GM18519 (cell line): ENCODE results near the gene IL24.

ENCODE experiments used
- ATAC-seq: cut with Tn5 transposase; IDR thresholded peaks from one replicate; pipeline ENCODE4 v1.9.1; 2021; ENCODE audit warnings: mild to moderate bottlenecking, moderate library complexity; ENCODE audit not compliant: unreplicated experiment, low FRiP score

The IL24 gene

DNA sequence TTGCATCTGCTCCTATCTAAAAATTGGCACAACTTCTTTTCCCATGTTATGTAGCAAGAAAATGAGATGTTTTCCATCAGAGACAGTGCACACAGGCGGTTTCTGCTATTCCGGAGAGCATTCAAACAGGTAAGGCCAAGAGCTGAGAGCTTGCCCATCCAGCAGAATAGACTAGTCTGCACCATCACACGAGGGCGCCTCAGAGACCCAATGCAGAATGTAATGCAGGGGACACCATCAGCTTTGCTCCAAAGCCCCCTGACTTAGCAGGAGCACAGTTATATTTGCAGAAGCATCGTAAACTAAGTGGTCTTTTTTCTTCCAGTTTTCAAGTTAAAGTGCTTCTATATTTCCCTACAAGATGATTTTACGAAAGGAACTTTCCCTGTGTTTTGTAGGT, 4.7 kb downstream of the IL24 start:
- no peak for ATAC-seq

DNA sequence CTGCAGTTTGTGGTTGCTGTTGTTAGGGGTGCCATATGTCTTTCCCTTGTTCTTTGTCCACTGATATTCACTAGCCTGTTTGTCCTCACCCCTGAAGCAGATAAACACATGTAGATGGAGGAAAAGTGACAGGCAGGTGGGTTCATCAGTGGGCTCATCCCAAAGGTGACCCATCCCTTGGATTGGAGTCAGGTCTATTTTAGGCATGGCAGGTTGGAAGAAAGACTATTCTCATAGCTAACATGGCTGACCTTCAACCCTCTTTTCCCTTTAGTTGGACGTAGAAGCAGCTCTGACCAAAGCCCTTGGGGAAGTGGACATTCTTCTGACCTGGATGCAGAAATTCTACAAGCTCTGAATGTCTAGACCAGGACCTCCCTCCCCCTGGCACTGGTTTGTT, 5.5 kb downstream of the IL24 start:
- no peak for ATAC-seq

DNA sequence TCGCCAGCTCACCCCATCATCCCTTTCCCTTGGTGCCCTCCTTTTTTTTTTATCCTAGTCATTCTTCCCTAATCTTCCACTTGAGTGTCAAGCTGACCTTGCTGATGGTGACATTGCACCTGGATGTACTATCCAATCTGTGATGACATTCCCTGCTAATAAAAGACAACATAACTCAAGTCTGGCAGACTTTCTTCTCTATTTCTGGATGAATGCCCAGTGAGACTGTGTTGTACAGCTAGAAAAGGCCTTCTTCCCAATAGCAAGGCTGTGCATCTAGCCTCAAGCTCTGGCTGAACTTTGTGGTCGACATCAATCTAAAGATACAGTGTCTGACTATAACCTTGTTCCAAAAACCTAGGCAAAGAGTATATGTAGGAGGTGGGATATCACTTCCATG, 6.4 kb downstream of the IL24 start:
- ATAC-seq = no peak

DNA sequence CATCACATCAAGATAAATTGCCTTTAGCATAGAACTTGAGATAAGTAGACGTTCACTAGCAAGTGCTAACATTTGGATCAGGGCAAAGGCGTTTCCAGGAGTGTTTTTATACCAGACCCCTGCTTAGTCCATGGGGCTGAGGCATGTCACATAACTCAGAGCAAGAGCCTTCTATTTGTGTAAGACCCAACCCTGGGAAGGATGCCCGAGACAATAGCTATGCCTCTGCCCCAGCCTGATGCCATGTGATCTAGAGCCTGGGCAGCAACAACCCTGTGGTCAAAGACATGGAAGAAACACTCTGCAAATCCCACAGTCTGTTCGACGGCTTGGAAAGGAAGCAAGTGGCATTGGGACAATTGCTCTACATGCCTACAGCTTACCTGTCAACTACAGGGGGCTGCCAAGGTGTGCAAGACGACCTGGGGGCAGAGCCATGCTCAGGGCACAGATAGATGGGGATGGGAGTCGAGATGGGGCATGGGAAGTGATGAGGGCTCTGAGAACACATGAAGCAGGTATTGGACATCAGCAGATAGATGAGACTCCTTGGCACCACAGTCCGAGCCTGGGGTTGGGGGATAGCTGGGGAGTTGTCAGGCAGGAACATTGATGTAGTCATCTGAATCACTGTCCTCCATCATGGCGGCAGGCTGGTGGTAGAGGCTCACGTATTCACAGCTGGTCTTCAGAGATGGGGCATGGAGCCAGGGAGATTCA, 7.3 kb downstream of the IL24 start:
- no peak for ATAC-seq

DNA sequence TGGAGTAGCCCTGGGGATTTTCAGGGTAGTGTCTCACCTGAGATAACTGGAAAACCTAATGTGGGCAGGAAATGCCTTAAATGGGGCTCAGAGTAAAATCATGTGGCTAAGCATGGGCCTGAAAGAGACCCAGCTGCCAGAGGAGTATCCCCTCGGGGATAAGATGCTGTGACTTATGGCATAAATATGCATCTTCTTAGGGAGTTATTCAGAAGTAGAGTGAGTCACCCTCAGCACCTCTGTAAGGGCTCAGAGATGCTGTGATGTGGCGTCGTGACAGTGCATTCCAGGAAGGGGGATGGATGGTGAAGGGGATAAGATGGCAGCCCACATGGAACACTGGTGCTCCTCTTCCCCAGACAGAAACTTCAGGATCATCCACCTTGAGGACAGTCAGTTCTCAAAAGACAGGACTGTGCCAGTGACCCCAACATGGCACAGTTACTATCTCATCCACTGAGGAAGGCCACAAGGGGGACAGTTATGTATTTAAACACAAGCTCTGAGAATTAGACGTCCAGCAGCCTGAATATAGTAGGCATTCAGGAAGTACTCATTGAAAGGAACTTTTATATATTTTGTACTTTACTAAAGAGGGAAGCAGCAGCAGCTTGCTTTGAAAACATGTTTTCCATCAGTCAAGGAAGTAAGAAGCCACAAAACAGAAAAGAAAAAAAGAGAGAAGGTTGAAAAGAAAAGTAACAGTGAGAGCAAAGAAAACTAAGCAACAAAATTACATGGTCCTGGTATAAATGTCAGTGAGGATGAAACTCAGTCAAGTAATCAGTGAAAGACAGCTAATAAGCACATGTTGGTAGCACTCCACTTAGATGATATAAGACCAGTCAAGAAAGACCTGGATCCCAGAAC, 8.3 kb downstream of the IL24 start:
- ATAC-seq = no peak

DNA sequence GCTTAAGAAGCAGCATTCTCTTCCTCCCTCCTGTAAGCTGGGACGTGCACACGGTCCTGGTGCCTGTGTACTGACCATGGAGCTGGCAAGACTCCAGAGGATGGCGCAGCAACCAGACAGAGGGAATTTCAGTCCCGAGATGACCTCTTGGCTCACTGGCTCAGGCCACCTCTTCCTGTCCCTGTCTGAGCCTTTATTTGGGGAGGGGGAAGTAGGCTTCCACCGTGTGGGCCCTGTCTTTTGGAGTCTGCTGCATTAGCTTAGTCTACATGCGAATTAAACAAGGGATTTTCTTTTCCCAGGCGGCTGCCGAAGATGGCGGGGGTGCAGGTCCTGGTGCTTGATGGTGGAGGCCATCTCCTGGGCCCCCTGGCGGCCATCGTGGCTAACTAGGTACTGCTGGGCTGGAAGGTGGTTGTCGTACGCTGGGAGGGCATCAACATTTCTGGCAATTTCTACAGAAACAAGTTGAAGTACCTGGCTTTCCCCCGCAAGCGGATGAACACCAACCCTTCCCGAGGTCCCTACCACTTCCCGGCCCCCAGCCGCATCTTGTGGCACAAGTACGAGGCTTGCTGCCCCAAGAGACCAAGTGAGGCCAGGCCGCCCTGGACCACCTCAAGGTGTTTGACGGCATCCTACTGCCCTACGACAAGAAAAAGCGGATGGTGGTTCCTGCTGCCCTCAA, 10.2 kb downstream of the IL24 start:
- no peak for ATAC-seq

DNA sequence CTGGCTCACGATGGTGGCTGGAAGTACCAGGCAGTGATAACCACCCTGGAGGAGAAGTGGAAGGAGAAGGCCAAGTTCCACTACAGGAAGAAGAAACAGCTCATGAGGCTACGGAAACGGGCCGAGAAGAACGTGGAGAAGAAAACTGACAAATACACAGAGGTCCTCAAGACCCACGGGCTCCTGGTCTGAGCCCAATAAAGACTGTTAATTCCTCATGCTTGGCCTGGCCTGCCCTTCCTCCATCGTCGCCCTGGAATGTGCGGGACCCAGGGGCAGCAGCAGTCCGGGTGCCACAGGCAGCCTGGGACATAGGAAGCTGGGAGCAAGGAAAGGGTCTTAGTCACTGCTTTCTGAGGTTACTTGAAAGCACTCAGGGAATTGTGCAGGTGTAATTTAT, 10.8 kb downstream of the IL24 start:
- ATAC-seq = no peak

DNA sequence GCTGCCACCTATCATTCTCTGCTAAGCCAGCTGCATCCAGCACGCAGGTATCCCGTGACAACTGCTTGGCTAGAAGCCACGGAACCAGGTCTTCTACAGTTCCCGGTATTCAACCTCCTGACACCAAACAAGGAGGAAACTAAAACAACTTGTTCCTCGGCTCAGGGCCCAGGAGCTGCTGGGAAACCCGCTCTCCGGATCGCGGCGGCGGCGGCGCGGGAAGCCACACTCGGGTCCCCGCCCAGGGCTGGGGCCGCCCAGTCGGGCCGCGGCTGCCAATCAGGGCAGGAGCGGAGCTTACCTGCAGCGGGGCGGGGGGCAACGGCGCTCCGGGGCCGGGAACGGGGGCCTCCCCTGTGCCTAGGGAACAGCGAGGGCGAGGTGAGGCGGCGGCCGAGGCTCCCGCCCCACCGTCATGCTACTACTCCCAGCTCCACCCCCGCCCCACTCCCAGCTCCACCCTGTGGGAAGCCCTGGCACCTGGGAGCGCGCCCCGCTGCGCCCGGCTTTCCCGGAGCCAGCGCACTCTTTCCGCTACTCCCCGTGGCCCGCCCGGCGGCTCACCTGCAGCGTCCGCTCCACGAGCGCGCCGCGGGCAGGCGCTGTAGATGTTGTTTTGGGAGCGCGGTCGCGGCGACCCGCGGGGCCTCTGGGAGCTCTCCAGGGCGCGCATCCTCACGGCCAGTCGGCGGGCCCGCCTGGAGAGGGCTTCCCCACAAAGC, 12.1 kb downstream of the IL24 start:
- ATAC-seq = no peak

DNA sequence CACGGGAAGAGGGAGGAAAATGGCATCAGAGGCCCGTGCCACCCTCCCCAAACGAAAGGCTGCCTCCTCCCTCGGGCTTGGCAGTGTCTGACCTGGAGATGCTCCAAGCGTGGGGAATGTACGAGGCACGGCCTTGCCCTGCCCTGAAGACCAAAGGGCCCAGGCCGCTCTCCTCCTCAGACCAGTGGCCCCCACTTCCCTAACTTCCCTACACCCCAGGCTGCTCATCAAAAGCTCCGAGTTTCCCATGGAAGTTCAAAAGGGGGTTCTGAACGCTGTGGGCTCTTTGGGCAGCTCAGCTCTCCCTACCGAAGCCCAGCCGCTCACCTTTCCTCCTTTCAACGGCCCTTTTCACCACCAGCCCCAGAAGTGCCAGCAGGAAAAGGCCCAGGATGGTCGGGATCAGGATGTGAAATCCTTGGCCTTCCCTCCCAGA, 12.7 kb downstream of the IL24 start:
- ATAC-seq = no peak

DNA sequence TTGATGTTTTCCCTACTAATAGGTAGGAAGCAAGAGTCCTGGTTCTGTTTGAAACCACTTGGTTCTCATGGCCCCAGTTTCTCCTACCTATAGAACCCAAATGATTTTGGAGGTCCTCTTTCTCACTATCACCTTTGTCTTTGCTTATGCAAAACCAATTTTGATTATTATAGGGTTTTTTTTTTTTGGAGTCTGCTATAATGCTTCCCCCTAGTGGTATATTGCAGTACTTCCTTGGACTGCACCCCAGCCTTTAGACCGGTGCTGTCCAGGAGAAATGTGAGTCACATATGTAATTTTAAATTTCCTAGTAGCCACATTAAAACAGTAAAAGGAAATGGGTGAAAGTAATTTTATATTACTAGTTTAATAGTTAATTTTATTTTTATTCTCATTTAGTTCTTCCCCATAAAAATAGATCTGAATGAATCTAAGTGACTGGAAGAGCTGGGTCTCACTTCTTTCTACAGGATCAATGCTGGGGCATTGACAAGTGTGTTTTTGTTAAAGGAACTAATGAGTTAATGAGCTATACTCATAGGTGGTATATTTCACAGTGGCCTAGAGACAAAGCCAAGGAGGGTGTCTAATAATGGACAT, 13.9 kb downstream of the IL24 start:
- ATAC-seq = no peak

DNA sequence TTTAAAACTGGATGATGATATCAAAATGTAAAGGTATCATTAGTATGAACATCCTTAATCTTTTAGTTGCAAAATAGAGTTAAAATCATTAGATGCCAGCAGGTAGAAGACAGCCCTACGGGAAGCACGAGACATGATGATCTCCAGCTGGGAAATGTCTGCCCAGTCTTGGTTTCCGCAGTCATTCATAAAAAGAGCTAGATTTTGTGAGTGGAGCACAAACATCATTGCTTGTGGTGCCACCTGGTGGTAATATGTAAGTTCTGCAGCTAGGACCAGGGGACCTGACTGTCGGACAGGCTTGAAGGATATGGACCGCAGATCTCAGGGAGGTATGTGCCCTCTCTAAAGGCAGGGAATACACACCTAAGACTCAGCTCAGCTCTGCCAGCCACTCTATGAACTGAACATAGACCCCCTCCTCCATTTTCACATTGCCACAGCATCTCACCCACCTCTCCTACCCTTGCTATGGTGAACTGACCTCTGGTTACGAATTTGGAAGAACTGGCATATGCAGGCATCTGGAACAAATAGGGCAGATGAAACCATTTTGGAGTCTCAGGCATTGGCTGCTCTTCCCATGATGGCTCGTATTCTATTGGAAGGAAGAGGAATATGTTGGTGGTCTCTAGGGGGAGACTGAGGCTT, 15.3 kb downstream of the IL24 start:
- ATAC-seq = no peak

DNA sequence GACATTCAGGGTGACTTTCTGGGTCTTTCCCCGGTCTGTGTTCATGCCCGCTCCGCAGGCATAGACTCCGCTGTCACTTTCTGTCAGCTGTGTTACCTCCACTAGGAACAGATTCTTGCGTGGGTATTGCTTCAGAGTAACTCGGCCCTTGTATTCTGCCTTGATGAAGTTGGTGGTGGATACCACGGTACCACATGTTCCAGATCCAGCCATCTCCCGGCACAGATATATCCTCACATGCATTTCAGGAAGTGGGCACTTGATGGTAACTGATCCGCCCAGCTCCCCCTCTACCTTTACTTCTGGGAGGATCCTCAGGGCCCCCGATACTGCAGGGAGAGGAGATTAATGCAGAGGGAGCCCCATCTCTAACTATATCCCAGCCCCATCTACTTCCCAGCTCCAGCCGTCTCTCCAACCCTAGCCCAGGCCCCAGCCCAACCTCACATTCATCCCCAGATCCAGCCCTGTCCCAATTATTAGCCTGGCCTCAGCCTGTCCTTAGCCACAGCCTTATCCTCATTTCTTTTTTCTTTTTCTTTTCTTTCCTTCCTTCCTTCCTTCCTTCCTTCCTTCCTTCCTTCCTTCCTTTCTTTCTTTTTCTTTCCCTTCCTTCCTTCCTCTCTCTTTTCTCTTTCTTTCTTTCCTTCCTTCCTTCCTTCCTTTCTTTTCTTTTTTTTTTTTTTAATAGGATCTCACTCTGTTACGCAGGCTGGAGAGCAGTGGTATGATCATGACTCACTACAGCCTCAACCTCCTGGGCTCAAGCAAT, 16.7 kb downstream of the IL24 start:
- no peak for ATAC-seq

DNA sequence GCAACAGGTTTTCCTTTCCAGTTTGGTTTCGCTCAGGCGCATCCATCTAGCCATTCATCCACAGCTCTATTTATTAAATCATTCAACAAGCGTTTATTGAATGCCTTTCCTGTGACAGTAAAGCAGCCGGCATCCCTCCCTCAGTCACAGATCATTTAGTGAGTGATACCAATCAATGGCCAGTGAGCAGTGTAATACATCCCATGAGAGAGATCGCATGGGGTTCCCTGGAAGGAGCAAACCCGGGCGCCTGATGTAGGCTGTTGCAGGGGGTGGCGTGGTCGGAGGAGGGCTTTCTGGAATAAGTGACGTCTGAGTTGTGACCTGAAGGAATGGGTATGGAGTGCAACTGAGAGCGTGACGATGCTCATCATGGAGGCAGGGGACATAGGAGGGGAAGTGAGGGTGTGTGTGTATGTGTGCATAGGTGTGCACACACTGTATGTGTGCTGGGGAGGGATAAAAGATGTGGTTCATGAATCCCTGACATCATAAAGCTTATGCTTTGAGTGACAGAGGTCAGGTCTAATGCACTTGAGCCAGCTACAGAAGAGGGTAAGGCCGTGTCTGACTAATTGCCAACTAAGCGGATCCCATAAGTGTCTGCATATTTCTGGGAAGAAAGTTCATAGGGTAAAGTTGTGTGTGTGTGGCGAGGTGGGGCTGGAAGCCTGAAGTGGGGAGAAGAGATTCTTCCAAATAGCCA, 17.9 kb downstream of the IL24 start:
- ATAC-seq = no peak

DNA sequence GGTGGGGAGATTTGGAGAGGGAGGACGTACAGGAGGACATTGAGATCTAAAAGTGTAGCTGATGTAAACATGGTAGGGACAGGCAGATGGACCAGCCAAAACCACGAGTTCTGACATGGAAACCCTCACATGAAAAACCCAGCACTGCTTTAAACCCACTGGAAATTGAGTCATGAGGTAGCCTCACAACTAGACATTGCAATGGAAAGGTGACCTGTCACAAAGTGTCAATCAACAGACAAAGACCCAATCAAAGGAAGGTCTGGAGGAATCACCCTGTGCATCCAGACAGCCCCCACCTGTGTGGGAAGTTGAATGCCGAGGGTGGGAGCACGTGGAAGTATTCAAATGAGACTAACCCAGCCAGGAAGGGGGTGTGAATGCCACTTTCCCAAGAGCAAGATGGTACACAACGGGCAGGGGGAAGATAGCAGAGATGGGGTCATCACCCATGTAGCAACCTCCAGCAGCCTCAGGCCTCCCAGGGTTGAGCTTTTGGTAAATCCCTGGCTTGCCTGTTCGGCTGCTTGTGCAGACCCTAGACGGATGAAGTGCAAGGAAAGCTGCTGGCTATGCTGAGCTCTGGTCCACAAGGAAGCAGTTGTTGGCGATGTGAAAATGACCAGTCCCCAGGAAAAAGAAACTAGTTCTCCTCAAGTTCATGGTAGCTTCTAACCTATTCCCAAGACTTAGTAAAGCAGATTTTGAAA, 18.9 kb downstream of the IL24 start:
- ATAC-seq = no peak

DNA sequence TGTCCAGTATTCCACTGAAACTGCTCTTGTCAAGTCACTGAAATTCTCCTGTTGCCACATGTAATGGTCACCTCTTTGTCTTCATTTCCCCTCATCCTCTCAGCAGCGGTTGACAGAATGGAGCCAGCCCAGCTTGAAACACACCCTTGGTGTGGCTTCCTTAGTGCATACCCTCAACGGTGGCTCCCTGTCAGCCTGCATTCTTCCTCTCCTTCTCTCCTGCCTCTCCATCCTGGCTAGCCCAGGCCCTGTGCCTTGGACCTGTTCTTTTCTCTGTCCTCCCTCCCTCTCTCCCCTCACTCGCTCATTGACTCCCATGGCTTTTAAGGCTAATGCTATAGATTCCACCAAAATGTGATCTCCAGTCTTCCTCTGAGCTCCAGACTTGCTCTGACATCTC, 20.8 kb downstream of the IL24 start:
- ATAC-seq = no peak

DNA sequence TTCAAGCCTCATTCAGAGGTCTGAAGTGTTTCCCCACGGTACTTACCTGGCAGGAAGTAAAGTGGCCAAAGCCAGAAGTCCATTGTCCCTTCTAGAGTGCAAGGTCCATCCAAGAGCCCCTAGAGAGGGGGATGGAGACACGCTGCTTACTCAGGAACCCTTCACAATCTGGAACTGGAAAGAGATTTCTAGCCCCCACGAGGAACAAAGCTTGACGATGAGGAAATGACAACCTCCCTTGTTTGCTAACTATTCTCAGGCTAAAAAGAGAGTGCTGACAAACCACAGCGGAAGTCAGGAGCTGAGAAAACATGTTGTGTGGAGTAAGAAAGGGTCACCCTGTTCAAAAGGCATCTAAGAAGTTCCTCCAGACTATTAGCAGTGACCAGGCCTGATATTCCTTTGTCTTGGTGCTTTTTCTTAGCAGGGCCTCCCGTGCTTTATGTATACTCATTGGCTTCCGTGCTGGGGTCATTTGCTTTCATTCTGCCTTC, 24.6 kb downstream of the IL24 start, which contains the start of gene FCMR:
FCMR (minus strand) TSS at position 170 of the 494 bp plus-strand sequence; CDS start at position 83, 87 bp downstream.
- no peak for ATAC-seq

DNA sequence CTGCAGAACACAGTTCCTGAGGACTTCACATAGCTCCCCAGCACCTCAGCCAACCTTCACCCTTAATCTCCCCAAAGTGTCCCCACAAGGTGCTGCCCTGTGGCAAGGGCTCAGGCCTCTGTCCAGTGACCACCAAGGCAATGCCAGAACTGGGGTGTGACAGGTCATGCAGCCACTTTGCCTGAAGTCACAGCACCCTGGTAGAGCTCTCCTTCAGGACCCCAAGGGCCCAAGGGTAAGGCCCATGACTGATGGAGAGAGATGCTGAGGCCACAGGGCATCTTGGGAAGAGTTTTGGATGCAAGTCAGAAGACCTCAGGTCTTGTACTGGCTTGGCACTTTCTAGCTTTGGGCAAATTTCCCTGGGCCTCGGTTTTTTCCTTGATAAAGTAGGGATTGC, 25.3 kb downstream of the IL24 start:
- ATAC-seq = no peak
